CD4-positive, alpha-beta T cell (primary cell): ENCODE results near the gene EDN3. TPM values are rescaled to one million over a fixed set of nuclear protein-coding genes. Genes with fewer than 3 reads are reported as not detected.

Experiments used
- ATAC-seq: fragments of 200-7000 bp; cut with Tn5 transposase; one replicate; pipeline ENCODE4 v1.10.0; 2022; ENCODE audit warnings: mild to moderate bottlenecking; ENCODE audit not compliant: poor library complexity
- CTCF ChIA-PET: fragments of 350-600 bp; sonication (Branson Sonifier 250); formaldehyde crosslinking; loops from one replicate; lab custom pipeline; 2021; ENCODE audit warnings: antibody characterized with exemption, inconsistent platforms; lab: Charles Lee
- POLR2A ChIA-PET: fragments of 350-600 bp; sonication (Branson Sonifier 250); formaldehyde crosslinking; loops from one replicate; lab custom pipeline; 2021; ENCODE audit warnings: antibody characterized with exemption, inconsistent platforms; lab: Charles Lee
- DNase-seq, 14 experiments: peaks; one replicate each; pipeline ENCODE4 v3.0.0-alpha.2; 2013 to 2020; ENCODE audit warnings: mixed read lengths in 2 of 14
- H3K27ac ChIP-seq, 2 donors: one replicate each; pipeline versions ENCODE4 v1.5.1 to v1.7.0; 2013; ENCODE audit warnings: low read length in 2 of 2, low read depth in 1 of 2, mild to moderate bottlenecking in 1 of 2
- H3K27me3 ChIP-seq, 2 experiments: 1 replicate in 1 of 2; 2 replicates in 1 of 2; pipeline versions ENCODE4 v1.6.1 to v1.7.0; 2013; ENCODE audit warnings: low read length in 2 of 2, control low read depth in 1 of 2, mild to moderate bottlenecking in 1 of 2, moderate library complexity in 1 of 2; ENCODE audit not compliant: insufficient read depth in 2 of 2, control insufficient read depth in 1 of 2
- H3K36me3 ChIP-seq: one replicate; pipeline ENCODE4 v1.6.1; 2013; ENCODE audit warnings: low read length, control low read depth; ENCODE audit not compliant: insufficient read depth
- H3K4me1 ChIP-seq: one replicate; pipeline ENCODE4 v1.6.1; 2013; ENCODE audit warnings: low read length, control low read depth; ENCODE audit not compliant: insufficient read depth
- H3K4me3 ChIP-seq: one replicate; pipeline ENCODE4 v1.5.1; 2013; ENCODE audit warnings: mild to moderate bottlenecking, low read length, moderate library complexity
- H3K9me3 ChIP-seq, 2 experiments: 1 replicate in 1 of 2; 2 replicates in 1 of 2; pipeline versions ENCODE4 v1.6.1 to v1.7.0; 2013; ENCODE audit warnings: low read length in 2 of 2, mild to moderate bottlenecking in 2 of 2, control low read depth in 1 of 2, moderate library complexity in 1 of 2; ENCODE audit not compliant: control insufficient read depth in 1 of 2, insufficient read depth in 1 of 2
- H3K27ac Mint-ChIP-seq: one replicate; pipeline ENCODE4 v1.8.0; 2020; ENCODE audit warnings: mixed read lengths
- H3K27me3 Mint-ChIP-seq: one replicate; pipeline ENCODE4 v1.8.0; 2021; ENCODE audit warnings: mixed read lengths
- H3K36me3 Mint-ChIP-seq: one replicate; pipeline ENCODE4 v1.8.0; 2021; ENCODE audit warnings: low read depth, mixed read lengths
- H3K4me1 Mint-ChIP-seq: one replicate; pipeline ENCODE4 v1.8.0; 2021; ENCODE audit warnings: low read depth, mixed read lengths
- H3K4me3 Mint-ChIP-seq: one replicate; pipeline ENCODE4 v1.8.0; 2020; ENCODE audit warnings: mild to moderate bottlenecking, mixed read lengths
- H3K9me3 Mint-ChIP-seq: one replicate; pipeline ENCODE4 v1.8.0; 2020; ENCODE audit warnings: mixed read lengths
- intact Hi-C, 2 experiments: fragments of 100-400 bp; cut with DNase I in 1 of 2; cut with micrococcal nuclease in 1 of 2; formaldehyde crosslinking; loops; one replicate each; pipeline versions ENCODE4 v1.15.1 to v1.9.0; 2023 to 2025; cut with DNase I, micrococcal nuclease
- total RNA-seq, 174 experiments: library from RNA in 2 of 174; stranded (reverse) in 2 of 174; gene quantifications; one replicate each; pipeline ENCODE4 v1.2.3 and lab custom pipeline; 2021 to 2026
- TF ChIP-seq, protein P1 (sequence below): fragments of 200-600 bp; IDR thresholded peaks from one replicate; pipeline ENCODE4 v1.8.0; 2022; ENCODE audit warnings: antibody characterized with exemption, mild to moderate bottlenecking

EDN3 gene
- total RNA-seq, 2 experiments from 2014 or later = 1.0 to 1.4 TPM

DNA sequence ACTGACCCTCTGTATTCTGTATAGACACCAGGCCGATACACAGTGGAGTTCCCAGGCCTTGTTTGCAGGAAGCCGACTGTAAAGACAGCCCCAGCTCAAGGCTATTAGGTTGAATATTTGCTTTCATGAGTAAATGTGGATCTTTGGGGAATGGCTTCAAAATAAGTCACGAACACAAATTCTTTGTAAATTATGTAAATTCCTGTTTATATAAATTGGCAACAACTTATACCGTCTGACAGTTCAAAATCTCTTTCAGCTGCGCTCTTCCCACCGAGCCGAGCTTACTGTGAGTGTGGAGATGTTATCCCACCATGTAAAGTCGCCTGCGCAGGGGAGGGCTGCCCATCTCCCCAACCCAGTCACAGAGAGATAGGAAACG is 24.7 kb downstream of the EDN3 start:
- H3K27ac Mint-ChIP-seq = no peak overlapping the region
- ATAC-seq (no peak), DNase-seq (no peak)
- no peaks in the 10 kb centered on the region for H3K4me1 Mint-ChIP-seq
- no peaks in the 10 kb centered on the region for H3K36me3 Mint-ChIP-seq
- ChIA-PET POLR2A (no interaction called here), CTCF (interaction anchor here (1.1 kb wide), 1 partner anchor 171 kb away, joined by 3 read pairs; no protein-coding TSS in a partner anchor)
- no peak overlapping the region for H3K4me3 Mint-ChIP-seq
- peaks cover 0 to 4% of the 10 kb centered on the region in 2 experiments for H3K27me3 ChIP-seq
- H3K36me3 ChIP-seq = no peaks in the 10 kb centered on the region
- no peak overlapping the region for H3K4me3 ChIP-seq
- TF ChIP-seq, protein P1, sequence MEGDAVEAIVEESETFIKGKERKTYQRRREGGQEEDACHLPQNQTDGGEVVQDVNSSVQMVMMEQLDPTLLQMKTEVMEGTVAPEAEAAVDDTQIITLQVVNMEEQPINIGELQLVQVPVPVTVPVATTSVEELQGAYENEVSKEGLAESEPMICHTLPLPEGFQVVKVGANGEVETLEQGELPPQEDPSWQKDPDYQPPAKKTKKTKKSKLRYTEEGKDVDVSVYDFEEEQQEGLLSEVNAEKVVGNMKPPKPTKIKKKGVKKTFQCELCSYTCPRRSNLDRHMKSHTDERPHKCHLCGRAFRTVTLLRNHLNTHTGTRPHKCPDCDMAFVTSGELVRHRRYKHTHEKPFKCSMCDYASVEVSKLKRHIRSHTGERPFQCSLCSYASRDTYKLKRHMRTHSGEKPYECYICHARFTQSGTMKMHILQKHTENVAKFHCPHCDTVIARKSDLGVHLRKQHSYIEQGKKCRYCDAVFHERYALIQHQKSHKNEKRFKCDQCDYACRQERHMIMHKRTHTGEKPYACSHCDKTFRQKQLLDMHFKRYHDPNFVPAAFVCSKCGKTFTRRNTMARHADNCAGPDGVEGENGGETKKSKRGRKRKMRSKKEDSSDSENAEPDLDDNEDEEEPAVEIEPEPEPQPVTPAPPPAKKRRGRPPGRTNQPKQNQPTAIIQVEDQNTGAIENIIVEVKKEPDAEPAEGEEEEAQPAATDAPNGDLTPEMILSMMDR = no peak
- H3K27me3 Mint-ChIP-seq = no peaks in the 10 kb centered on the region
- H3K9me3 ChIP-seq = no peaks in the 10 kb centered on the region
- no peaks in the 10 kb centered on the region for H3K9me3 Mint-ChIP-seq
- H3K27ac ChIP-seq = no peak overlapping the region
- H3K4me1 ChIP-seq = no peaks in the 10 kb centered on the region
- intact Hi-C loops = no loop called here

DNA sequence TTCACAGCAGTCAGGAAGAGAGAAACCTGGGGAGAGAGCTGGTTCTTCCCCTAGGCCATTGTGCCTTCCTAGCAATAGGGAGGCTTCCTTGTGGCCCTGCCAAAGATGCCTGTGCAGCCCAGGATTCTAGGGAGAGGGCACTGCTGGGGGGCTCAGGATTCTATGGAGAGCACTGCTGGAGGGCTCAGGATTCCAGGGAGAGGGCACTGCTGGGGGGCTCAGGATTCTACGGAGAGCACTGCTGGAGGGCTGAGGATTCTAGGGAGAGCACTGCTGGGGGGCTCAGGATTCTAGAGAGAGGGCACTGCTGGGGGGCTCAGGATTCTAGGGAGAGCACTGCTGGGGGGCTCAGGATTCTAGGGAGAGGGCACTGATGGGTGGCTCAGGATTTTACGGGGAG is 25.8 kb downstream of the EDN3 start:
- ATAC-seq = no peak
- Mint-ChIP-seq H3K27me3 (no peaks in the 10 kb centered on the region), H3K9me3 (no peaks in the 10 kb centered on the region), H3K27ac (no peak overlapping the region), H3K36me3 (no peaks in the 10 kb centered on the region), H3K4me3 (no peak overlapping the region), H3K4me1 (no peaks in the 10 kb centered on the region)
- Histone ChIP-seq H3K9me3 (no peaks in the 10 kb centered on the region), H3K36me3 (no peaks in the 10 kb centered on the region), H3K4me1 (no peaks in the 10 kb centered on the region), H3K4me3 (no peak overlapping the region), H3K27ac (no peak overlapping the region), H3K27me3 (peaks cover 0 to 4% of the 10 kb centered on the region in 2 experiments)
- intact Hi-C loops = no loop called here
- POLR2A ChIA-PET = no interaction called here
- no peak for DNase-seq
- TF ChIP-seq, protein P1 = no peak
- CTCF ChIA-PET = no interaction called here

DNA sequence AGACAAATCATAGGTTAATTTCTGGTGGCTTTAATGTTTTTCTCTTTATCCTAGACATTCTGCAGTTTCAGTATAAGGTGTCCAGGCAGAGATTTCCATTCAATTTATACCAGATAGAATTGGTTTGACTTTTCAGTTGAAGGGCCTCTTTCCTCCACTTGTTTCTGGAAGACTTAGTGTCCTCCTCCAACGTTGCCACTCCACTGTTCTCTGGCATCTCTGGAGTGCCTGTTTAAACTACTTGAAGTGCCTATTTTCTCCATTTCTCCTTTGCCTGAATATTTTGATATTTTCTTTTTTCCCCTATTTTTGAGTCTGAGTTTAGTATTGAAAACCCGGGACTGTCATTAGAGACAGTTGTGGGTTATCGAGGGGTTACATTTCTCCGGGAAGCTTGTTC is 27.7 kb downstream of the EDN3 start:
- POLR2A ChIA-PET = no interaction called here
- no peaks in the 10 kb centered on the region for H3K9me3 Mint-ChIP-seq

More for the DNA sequence above, 27.7 kb downstream of the EDN3 start:
- DNase-seq (no peak), ATAC-seq (no peak)
- H3K36me3 Mint-ChIP-seq = no peaks in the 10 kb centered on the region
- H3K27me3 Mint-ChIP-seq = no peaks in the 10 kb centered on the region
- H3K4me1 Mint-ChIP-seq = no peaks in the 10 kb centered on the region
- H3K4me1 ChIP-seq = no peaks in the 10 kb centered on the region
- H3K9me3 ChIP-seq = no peaks in the 10 kb centered on the region
- H3K4me3 Mint-ChIP-seq = no peak overlapping the region
- H3K36me3 ChIP-seq = no peaks in the 10 kb centered on the region
- CTCF ChIA-PET = no interaction called here
- TF ChIP-seq, protein P1 = no peak
- peaks cover 0 to 4% of the 10 kb centered on the region in 2 experiments for H3K27me3 ChIP-seq
- H3K27ac ChIP-seq = no peak overlapping the region
- intact Hi-C loops = no loop called here
- H3K27ac Mint-ChIP-seq = no peak overlapping the region
- no peak overlapping the region for H3K4me3 ChIP-seq
